Keratinocyte (primary cell): Measurements from ENCODE around the gene MALT1. TPM values are rescaled to one million over a fixed set of nuclear protein-coding genes. Genes with fewer than 3 reads are reported as not detected.

Experiments used
- DNase-seq: peaks from one replicate; pipeline ENCODE4 v3.0.0-alpha.2; 2011; ENCODE audit warnings: low read depth, missing footprints, low spot score
- FAIRE-seq: peaks from 2 replicates; lab custom pipeline; 2011; peaks lifted over from hg19 to GRCh38; lab: Jason Lieb, UNC
- H2AFZ ChIP-seq: 2 replicates; pipeline ENCODE4 v1.6.0; 2012; ENCODE audit warnings: low read length, control low read depth, inconsistent platforms; ENCODE audit not compliant: control insufficient read depth
- H3K27ac ChIP-seq: 2 replicates; pipeline ENCODE4 v1.5.1; 2011; ENCODE audit warnings: low read length; ENCODE audit not compliant: control insufficient read depth, insufficient read depth
- H3K27me3 ChIP-seq: 3 replicates; pipeline ENCODE4 v1.6.0; 2011; ENCODE audit warnings: low read length; ENCODE audit not compliant: control insufficient read depth, insufficient read depth; ENCODE audit errors: extremely low read depth
- H3K36me3 ChIP-seq, 2 experiments: 2 replicates in 1 of 2; 3 replicates in 1 of 2; pipeline ENCODE4 v1.5.1; 2011; ENCODE audit warnings: low read length in 2 of 2, mild to moderate bottlenecking in 1 of 2; ENCODE audit not compliant: control insufficient read depth in 2 of 2, insufficient read depth in 2 of 2; ENCODE audit errors: extremely low read depth in 1 of 2
- H3K4me1 ChIP-seq: 3 replicates; pipeline ENCODE4 v1.5.1; 2011; ENCODE audit warnings: low read length; ENCODE audit not compliant: control insufficient read depth, insufficient read depth; ENCODE audit errors: extremely low read depth
- H3K4me2 ChIP-seq: 3 replicates; pipeline ENCODE4 v1.6.0; 2011; ENCODE audit warnings: low read depth, low read length; ENCODE audit not compliant: control insufficient read depth, insufficient read depth; ENCODE audit errors: extremely low read depth
- H3K4me3 ChIP-seq, 3 experiments: fragments of 200-600 bp in 1 of 3; sonication (generic) in 1 of 3; 2 replicates in 2 of 3; 3 replicates in 1 of 3; pipeline ENCODE4 v1.5.1; 2011 to 2016; ENCODE audit warnings: low read length in 3 of 3, mild to moderate bottlenecking in 3 of 3, control low read depth in 2 of 3, inconsistent platforms in 1 of 3, low read depth in 1 of 3, mixed read lengths in 1 of 3, mixed run types in 1 of 3, moderate library complexity in 1 of 3; ENCODE audit not compliant: control insufficient read depth in 2 of 3, insufficient read depth in 2 of 3; ENCODE audit errors: extremely low read depth in 1 of 3
- H3K79me2 ChIP-seq: 2 replicates; pipeline ENCODE4 v1.6.0; 2012; ENCODE audit warnings: low read length; ENCODE audit not compliant: control insufficient read depth, insufficient read depth
- H3K9ac ChIP-seq: 3 replicates; pipeline ENCODE4 v1.6.0; 2011; ENCODE audit warnings: low read length; ENCODE audit not compliant: control insufficient read depth, insufficient read depth; ENCODE audit errors: extremely low read depth
- H3K9me1 ChIP-seq: 3 replicates; pipeline ENCODE4 v1.6.0; 2011; ENCODE audit warnings: low read length; ENCODE audit not compliant: control insufficient read depth, insufficient read depth; ENCODE audit errors: extremely low read depth
- H3K9me3 ChIP-seq: 2 replicates; pipeline ENCODE4 v1.5.1; 2012; ENCODE audit warnings: low read depth, low read length; ENCODE audit not compliant: control insufficient read depth
- H4K20me1 ChIP-seq: 3 replicates; pipeline ENCODE4 v1.6.0; 2011; ENCODE audit warnings: low read length; ENCODE audit not compliant: control insufficient read depth, insufficient read depth; ENCODE audit errors: extremely low read depth
- CTCF ChIP-seq, 3 experiments: IDR thresholded peaks in 1 of 3; conservative IDR thresholded peaks in 1 of 3; optimal IDR thresholded peaks in 1 of 3; 2 replicates in 2 of 3; 3 replicates in 1 of 3; pipeline versions ENCODE3 to v1.5.1; 2011; ENCODE audit warnings: low read length in 3 of 3, mild to moderate bottlenecking in 3 of 3, moderate library complexity in 2 of 3, control low read depth in 1 of 3, inconsistent platforms in 1 of 3; ENCODE audit not compliant: insufficient read depth in 2 of 3; ENCODE audit errors: extremely low read depth in 1 of 3
- EZH2 ChIP-seq: IDR thresholded peaks from one replicate; pipeline ENCODE4 v1.6.1; 2012; ENCODE audit warnings: inconsistent platforms, mild to moderate bottlenecking, low read length, moderate library complexity
- dilution Hi-C: fragments of 300-500 bp; cut with MboI; formaldehyde crosslinking; loops from one replicate; pipeline ENCODE4 v1.7.0; 2020; ENCODE audit warnings: low sequenced_read_pairs; ENCODE audit not compliant: extremely low pct_ligation_motif_present
- polyA plus RNA-seq, 5 experiments: library from polyadenylated mRNA; depleted of rRNA in 3 of 5; stranded (reverse) in 3 of 5; stranded (forward) in 1 of 5; unstranded in 1 of 5; fragments of >200 nt; gene quantifications; 1 replicate in 1 of 5; 2 replicates in 3 of 5; 3 replicates in 1 of 5; pipeline versions ENCODE4 v1.2.1 to v1.2.3, GENCODE V29; 2011 to 2012; ENCODE audit warnings: missing spikeins in 2 of 5, low read depth in 1 of 5, low replicate concordance in 1 of 5

Gene MALT1
- polyA plus RNA-seq, 1 donor (not counting 4 experiments of a cell fraction or from before 2014, with no cell fraction given), result 52.1 TPM

- Histone ChIP-seq H3K27ac (no peak overlapping the region), H3K9ac (no peak overlapping the region), H3K9me1 (no peaks in the 10 kb centered on the region), H4K20me1 (no peaks in the 10 kb centered on the region), H3K4me1 (no peaks in the 10 kb centered on the region), H3K4me2 (no peak overlapping the region), H3K79me2 (no peaks in the 10 kb centered on the region), H3K36me3 (peaks cover 9 to 16% of the 10 kb centered on the region in 2 experiments), H3K4me3 (no peak overlapping the region), H3K27me3 (no peaks in the 10 kb centered on the region), H3K9me3 (no peaks in the 10 kb centered on the region), H2AFZ (no peak overlapping the region)
- dilution Hi-C loops, result no loop called here
- TF ChIP-seq EZH2 (no peak), CTCF (optimal IDR thresholded peaks at IDR 0.05 in 1 of 3, IDR thresholded peaks at IDR 0.05 in 1 of 3, conservative IDR thresholded peaks at IDR 0.05 in 1 of 3; ENCODE audit: extremely low read depth in 1 of 3, insufficient read depth in 2 of 3, low read length in 3 of 3) (no peak)
- DNase-seq, result no peak
- no peak for FAIRE-seq
These were observed 43.0 kb downstream of the MALT1 start for GRCh38 chr18:58714259-58714658.

GRCh38 chr18:58714821-58715220 is 43.6 kb downstream of the MALT1 start:
- Histone ChIP-seq H2AFZ (no peak overlapping the region), H3K9me3 (no peaks in the 10 kb centered on the region), H3K9me1 (no peaks in the 10 kb centered on the region), H3K36me3 (peaks cover 9 to 16% of the 10 kb centered on the region in 2 experiments), H4K20me1 (no peaks in the 10 kb centered on the region), H3K4me1 (no peaks in the 10 kb centered on the region), H3K4me2 (no peak overlapping the region), H3K27ac (no peak overlapping the region), H3K9ac (no peak overlapping the region), H3K4me3 (no peak overlapping the region), H3K27me3 (no peaks in the 10 kb centered on the region), H3K79me2 (no peaks in the 10 kb centered on the region)
- FAIRE-seq (no peak), DNase-seq (no peak)
- dilution Hi-C loops, result no loop called here
- TF ChIP-seq CTCF (optimal IDR thresholded peaks at IDR 0.05 in 1 of 3, IDR thresholded peaks at IDR 0.05 in 1 of 3, conservative IDR thresholded peaks at IDR 0.05 in 1 of 3; ENCODE audit: extremely low read depth in 1 of 3, insufficient read depth in 2 of 3, low read length in 3 of 3) (no peak), EZH2 (no peak)
